WTC11 (cell line): ENCODE measurements around the gene CD180. TPM values are rescaled to one million over a fixed set of nuclear protein-coding genes. Genes with fewer than 3 reads are reported as not detected.

Source experiments
- ATAC-seq: fragments of 200-7000 bp; cut with Tn5 transposase; 2 replicates; pipeline ENCODE4 v1.10.0; 2021; ENCODE audit warnings: mild to moderate bottlenecking, moderate library complexity
- Bru-seq: library from RNA; stranded (reverse); fragments of 400-500 nt; gene quantifications from one replicate; lab custom pipeline; 2021; lab: Mats Ljungman, UMichigan
- CTCF ChIA-PET: fragments of 300-600 bp; sonication (Branson Sonifier 250); formaldehyde crosslinking; loops from one replicate; lab custom pipeline; 2021; ENCODE audit warnings: antibody characterized with exemption; lab: Charles Lee
- POLR2A ChIA-PET: fragments of 350-600 bp; sonication (Branson Sonifier 250); formaldehyde crosslinking; loops from one replicate; lab custom pipeline; 2021; ENCODE audit warnings: antibody characterized with exemption; lab: Charles Lee
- DNase-seq: peaks from one replicate; pipeline ENCODE4 v3.0.0; 2021; ENCODE audit warnings: low spot score
- H3K27ac Mint-ChIP-seq: 2 replicates; pipeline ENCODE4 v1.8.0; 2021; ENCODE audit warnings: mixed read lengths
- H3K27me3 Mint-ChIP-seq: 2 replicates; pipeline ENCODE4 v1.8.0; 2021; ENCODE audit warnings: low read depth, mild to moderate bottlenecking, moderate library complexity, mixed read lengths
- H3K36me3 Mint-ChIP-seq: 2 replicates; pipeline ENCODE4 v1.8.0; 2021; ENCODE audit warnings: mixed read lengths
- H3K4me1 Mint-ChIP-seq: 2 replicates; pipeline ENCODE4 v1.8.0; 2022; ENCODE audit warnings: mixed read lengths
- H3K4me3 Mint-ChIP-seq: 2 replicates; pipeline ENCODE4 v1.8.0; 2021; ENCODE audit warnings: mild to moderate bottlenecking, moderate library complexity, mixed read lengths
- H3K9me3 Mint-ChIP-seq: 2 replicates; pipeline ENCODE4 v1.8.0; 2021; ENCODE audit warnings: mixed read lengths
- AR ChIP-seq: fragments of 250-450 bp; sonication (Bioruptor Pico); IDR thresholded peaks from 2 replicates; pipeline ENCODE4 v1.9.0; 2021; ENCODE audit warnings: mild to moderate bottlenecking
- ATF2 ChIP-seq: sonication (generic); formaldehyde crosslinking; IDR thresholded peaks from 2 replicates; pipeline ENCODE4 v1.8.1; 2022; ENCODE audit warnings: low read depth, missing genetic modification reagents, borderline replicate concordance
- CBFB ChIP-seq: sonication (generic); formaldehyde crosslinking; IDR thresholded peaks from 2 replicates; pipeline ENCODE4 v1.8.1; 2022; ENCODE audit warnings: mild to moderate bottlenecking, low read depth, missing genetic modification reagents
- CTCF ChIP-seq: fragments of 200-600 bp; IDR thresholded peaks from 2 replicates; pipeline ENCODE4 v1.8.0; 2022; ENCODE audit warnings: antibody characterized with exemption
- ETV6 ChIP-seq: sonication (generic); formaldehyde crosslinking; IDR thresholded peaks from 2 replicates; pipeline ENCODE4 v1.8.1; 2022; ENCODE audit warnings: mild to moderate bottlenecking, missing genetic modification reagents
- IRF1 ChIP-seq: sonication (generic); formaldehyde crosslinking; IDR thresholded peaks from 2 replicates; pipeline ENCODE4 v1.8.0; 2023; ENCODE audit warnings: missing genetic modification reagents
- IRF2 ChIP-seq: sonication (generic); formaldehyde crosslinking; IDR thresholded peaks from 2 replicates; pipeline ENCODE4 v1.8.0; 2022; ENCODE audit warnings: low read depth, missing genetic modification reagents, borderline replicate concordance
- KAT7 ChIP-seq: sonication (generic); formaldehyde crosslinking; IDR thresholded peaks from 2 replicates; pipeline ENCODE4 v1.8.1; 2023; ENCODE audit warnings: missing genetic modification reagents, mild to moderate bottlenecking, borderline replicate concordance
- NFATC4 ChIP-seq: fragments of 250-450 bp; sonication (Bioruptor Pico); IDR thresholded peaks from 2 replicates; pipeline ENCODE4 v1.9.0; 2021; ENCODE audit warnings: mild to moderate bottlenecking
- RELA ChIP-seq: sonication (generic); formaldehyde crosslinking; IDR thresholded peaks from 2 replicates; pipeline ENCODE4 v1.8.1; 2022; ENCODE audit warnings: missing genetic modification reagents, mild to moderate bottlenecking, borderline replicate concordance
- STAT6 ChIP-seq: sonication (generic); formaldehyde crosslinking; conservative IDR thresholded peaks from 2 replicates; pipeline ENCODE4 v1.8.1; 2023; ENCODE audit warnings: mild to moderate bottlenecking, low read depth, missing genetic modification reagents, moderate library complexity
- TCF7 ChIP-seq: sonication (generic); formaldehyde crosslinking; IDR thresholded peaks from 2 replicates; pipeline ENCODE4 v1.8.0; 2022; ENCODE audit warnings: mild to moderate bottlenecking, low read depth, missing genetic modification reagents, moderate library complexity
- ZNF121 ChIP-seq: sonication (generic); formaldehyde crosslinking; IDR thresholded peaks from 2 replicates; pipeline ENCODE4 v1.8.0; 2023; ENCODE audit warnings: missing genetic modification reagents
- ZNF138 ChIP-seq: sonication (generic); formaldehyde crosslinking; conservative IDR thresholded peaks from 2 replicates; pipeline ENCODE4 v1.8.1; 2022; ENCODE audit warnings: mild to moderate bottlenecking, moderate library complexity, missing genetic modification reagents
- ZNF317 ChIP-seq: sonication (generic); formaldehyde crosslinking; IDR thresholded peaks from 2 replicates; pipeline ENCODE4 v1.8.1; 2023; ENCODE audit warnings: low read depth, mild to moderate bottlenecking, moderate library complexity, missing genetic modification reagents, borderline replicate concordance
- ZNF423 ChIP-seq: fragments of 250-450 bp; sonication (Bioruptor Pico); IDR thresholded peaks from 2 replicates; pipeline ENCODE4 v2.1.2; 2022; ENCODE audit warnings: mild to moderate bottlenecking, moderate library complexity
- long read RNA-seq, 3 experiments: library from RNA in 1 of 3; library from capped mRNA in 1 of 3; library from polyadenylated mRNA in 1 of 3; unstranded in 2 of 3; stranded (forward) in 1 of 3; transcript quantifications; one replicate each; pipeline ENCODE4 v2.0.0, GENCODE V29; 2021
- total RNA-seq: library from RNA; stranded (reverse); gene quantifications from 3 replicates; pipeline ENCODE4 v1.2.3, GENCODE V29; 2021

CD180 gene
- total RNA-seq, result not detected in 3 replicates
- Bru-seq, nascent RNA, result percentile 3 among the genes with signal in this experiment
- long read RNA-seq, experiment 1, result 0 reads
- long read RNA-seq, experiment 2, result 0 reads
- long read RNA-seq, experiment 3, result 0 reads

- no peaks in the 10 kb centered on the region for H3K27me3 Mint-ChIP-seq
- H3K9me3 Mint-ChIP-seq, result peaks cover 40% of the 10 kb centered on the region
- peaks cover 3% of the 10 kb centered on the region for H3K4me1 Mint-ChIP-seq
- TF ChIP-seq AR (CRISPR knock-in tag), result no peak
- no peak for TF ChIP-seq KAT7 (CRISPR knock-in tag)
- no peak for TF ChIP-seq STAT6 (CRISPR knock-in tag)
- TF ChIP-seq IRF2 (CRISPR knock-in tag), result no peak
- TF ChIP-seq IRF1 (CRISPR knock-in tag), result no peak
- TF ChIP-seq CBFB (CRISPR knock-in tag), result no peak
- no peak for TF ChIP-seq ZNF121 (CRISPR knock-in tag)
- no peak for TF ChIP-seq RELA (CRISPR knock-in tag)
- TF ChIP-seq NFATC4, result no peak
- H3K36me3 Mint-ChIP-seq, result peaks cover 19% of the 10 kb centered on the region
- no peak within 1 kb of the TSS for H3K4me3 Mint-ChIP-seq
- ChIA-PET CTCF (interaction anchor here (0.7 kb wide), 1 partner anchor 1359 kb away, joined by 5 read pairs; no protein-coding TSS in a partner anchor), POLR2A (no interaction called here)
- no peak for DNase-seq
- ATAC-seq, result no peak
- H3K27ac Mint-ChIP-seq, result no peak within 1 kb of the TSS
Measured at GRCh38 chr5:67196537-67197059, at the start of gene CD180. TSS of gene CD180 (minus strand) at chr5:67196799. CDS start at chr5:67196641, 158 bp downstream.

GRCh38 chr5:67246108-67246507 lies 49.5 kb upstream of the CD180 start:
- TF ChIP-seq ZNF423 (CRISPR knock-in tag) (no peak), ZNF317 (no peak), TCF7 (CRISPR knock-in tag) (no peak), ATF2 (no peak), CTCF (peak; percentile 56), AR (CRISPR knock-in tag) (no peak), ETV6 (CRISPR knock-in tag) (no peak), ZNF138 (CRISPR knock-in tag) (no peak)
- TF ChIP-seq, all 79 proteins: peak for 1
- POLR2A ChIA-PET, result no interaction called here
- no peak for ATAC-seq
- Mint-ChIP-seq H3K36me3 (no peaks in the 10 kb centered on the region), H3K4me1 (peaks cover 9% of the 10 kb centered on the region), H3K4me3 (no peak overlapping the region), H3K9me3 (0 out of 2 replicates have a peak, but pooled peaks cover 3% of the 10 kb centered on the region), H3K27me3 (no peaks in the 10 kb centered on the region), H3K27ac (no peak overlapping the region)
- CTCF ChIA-PET, result interaction anchor here (0.6 to 3.7 kb wide), 25 partner anchors 9 to 1009 kb away, joined by 3 to 31 read pairs (median 3); no protein-coding TSS in a partner anchor
- DNase-seq, result no peak
